IPS DF 4.7 (cell line): ENCODE measurements around the gene OVCA2.

Experiments
- DNase-seq: peaks from one replicate; pipeline ENCODE4 v3.0.0-alpha.2; 2013; ENCODE audit warnings: low spot score; ENCODE audit errors: extremely low read depth

The OVCA2 gene

GRCh38 chr17:2054262-2054511, 12.4 kb downstream of the OVCA2 start:
- DNase-seq = no peak

GRCh38 chr17:2054512-2055291, 12.9 kb downstream of the OVCA2 start, which contains the start of gene HIC1:
Gene HIC1 (plus strand): TSS chr17:2055103. CDS start chr17:2056691, 1,588 bp downstream.
- DNase-seq = no peak

GRCh38 chr17:2055292-2056205, 13.7 kb downstream of the OVCA2 start:
- no peak for DNase-seq

GRCh38 chr17:2056206-2057174, 14.7 kb downstream of the OVCA2 start:
- no peak for DNase-seq

GRCh38 chr17:2057175-2057759, 15.4 kb downstream of the OVCA2 start:
- no peak for DNase-seq

GRCh38 chr17:2057760-2058585, 16.2 kb downstream of the OVCA2 start:
- DNase-seq = no peak

- DNase-seq = no peak
These were observed 17.0 kb downstream of the OVCA2 start for GRCh38 chr17:2058586-2059546.

GRCh38 chr17:2059547-2060384, 17.9 kb downstream of the OVCA2 start:
- no peak for DNase-seq

- no peak for DNase-seq
These were observed 18.5 kb downstream of the OVCA2 start for GRCh38 chr17:2060385-2060658.

- DNase-seq = no peak
These were observed 19.0 kb downstream of the OVCA2 start for GRCh38 chr17:2060681-2061440.

GRCh38 chr17:2061441-2061958, 19.7 kb downstream of the OVCA2 start:
- no peak for DNase-seq

GRCh38 chr17:2062571-2063183, 20.9 kb downstream of the OVCA2 start:
- DNase-seq = no peak

GRCh38 chr17:2063261-2064146, 21.7 kb downstream of the OVCA2 start:
- DNase-seq = no peak

GRCh38 chr17:2064147-2064489, 22.3 kb downstream of the OVCA2 start:
- no peak for DNase-seq

GRCh38 chr17:2064520-2064971, 22.7 kb downstream of the OVCA2 start:
- no peak for DNase-seq
